Lung (tissue), 12 donors: Measurements from ENCODE around the gene FIGNL1. TPM values are rescaled to one million over a fixed set of nuclear protein-coding genes. Genes with fewer than 3 reads are reported as not detected.

Source experiments
- ATAC-seq: fragments of 200-7000 bp; cut with Tn5 transposase; one replicate; pipeline ENCODE4 v1.9.1; 2020; ENCODE audit warnings: moderate number of reproducible peaks; ENCODE audit not compliant: insufficient read depth, low FRiP score
- DNase-seq, 3 donors: peaks; one replicate each; pipeline ENCODE4 v3.0.0-alpha.2; 2013 to 2017
- H3K27ac ChIP-seq, 2 donors: one replicate each; pipeline ENCODE4 v1.5.1; 2013; ENCODE audit warnings: mild to moderate bottlenecking in 2 of 2, moderate library complexity in 2 of 2, control low read depth in 1 of 2, inconsistent platforms in 1 of 2, low read depth in 1 of 2, low read length in 1 of 2
- H3K27me3 ChIP-seq, 3 donors: one replicate each; pipeline ENCODE4 v1.5.1; 2013; ENCODE audit warnings: low read length in 2 of 3; ENCODE audit not compliant: control insufficient read depth in 3 of 3, insufficient read depth in 3 of 3
- H3K36me3 ChIP-seq, 4 donors: one replicate each; pipeline ENCODE4 v1.5.1; 2013; ENCODE audit warnings: low read length in 4 of 4, mild to moderate bottlenecking in 1 of 4, moderate library complexity in 1 of 4; ENCODE audit not compliant: control insufficient read depth in 4 of 4, insufficient read depth in 4 of 4
- H3K4me1 ChIP-seq, 5 donors: one replicate each; pipeline ENCODE4 v1.5.1; 2013; ENCODE audit warnings: low read length in 5 of 5, mild to moderate bottlenecking in 2 of 5, moderate library complexity in 1 of 5; ENCODE audit not compliant: control insufficient read depth in 5 of 5, insufficient read depth in 5 of 5
- H3K4me3 ChIP-seq: one replicate; pipeline ENCODE4 v1.5.1; 2013; ENCODE audit warnings: mild to moderate bottlenecking, control low read depth, moderate library complexity
- H3K9ac ChIP-seq, 2 donors: one replicate each; pipeline ENCODE4 v1.5.1; 2013; ENCODE audit warnings: low read length in 2 of 2, control low read depth in 1 of 2; ENCODE audit not compliant: insufficient read depth in 1 of 2
- H3K9me3 ChIP-seq, 4 donors: one replicate each; pipeline ENCODE4 v1.5.1; 2013; ENCODE audit warnings: low read length in 3 of 4, mild to moderate bottlenecking in 1 of 4, moderate library complexity in 1 of 4; ENCODE audit not compliant: control insufficient read depth in 4 of 4, insufficient read depth in 3 of 4
- WGBS, 2 donors: extraction: QIAGEN DNeasy Blood & Tissue Kit; methylation state at CpG; one replicate each; pipeline ENCODE4 v1.1.7; 2013; 5-methylcytosine and 5-hydroxymethylcytosine counted together
- polyA plus RNA-seq, 2 donors: library from polyadenylated mRNA; stranded (reverse); fragments of 200-250 nt; gene quantifications; one replicate each; pipeline ENCODE4 v1.2.1, GENCODE V29; 2013
- total RNA-seq, 2 donors: library from RNA; depleted of rRNA in 1 of 2; stranded (reverse); fragments of >200 nt in 1 of 2; gene quantifications; one replicate each; pipeline ENCODE4 v1.2.1, GENCODE V29; 2014 to 2021
- TF ChIP-seq, protein P1 (sequence below): IDR thresholded peaks from 2 replicates; pipeline ENCODE4 v1.5.1; 2012; ENCODE audit warnings: mild to moderate bottlenecking; ENCODE audit errors: control extremely low read depth, extremely low read depth
- donor health status: control.
- donor health status: control.
- donor health status: Bipolar disorder and iron deficiency.
- donor health status: healthy.
- donor health status: DM: yes; HTN: yes; CAD: no.

Gene FIGNL1
- total and polyA plus RNA-seq, 4 donors: 3.0 to 17.0 (median 6.2) TPM

DNA sequence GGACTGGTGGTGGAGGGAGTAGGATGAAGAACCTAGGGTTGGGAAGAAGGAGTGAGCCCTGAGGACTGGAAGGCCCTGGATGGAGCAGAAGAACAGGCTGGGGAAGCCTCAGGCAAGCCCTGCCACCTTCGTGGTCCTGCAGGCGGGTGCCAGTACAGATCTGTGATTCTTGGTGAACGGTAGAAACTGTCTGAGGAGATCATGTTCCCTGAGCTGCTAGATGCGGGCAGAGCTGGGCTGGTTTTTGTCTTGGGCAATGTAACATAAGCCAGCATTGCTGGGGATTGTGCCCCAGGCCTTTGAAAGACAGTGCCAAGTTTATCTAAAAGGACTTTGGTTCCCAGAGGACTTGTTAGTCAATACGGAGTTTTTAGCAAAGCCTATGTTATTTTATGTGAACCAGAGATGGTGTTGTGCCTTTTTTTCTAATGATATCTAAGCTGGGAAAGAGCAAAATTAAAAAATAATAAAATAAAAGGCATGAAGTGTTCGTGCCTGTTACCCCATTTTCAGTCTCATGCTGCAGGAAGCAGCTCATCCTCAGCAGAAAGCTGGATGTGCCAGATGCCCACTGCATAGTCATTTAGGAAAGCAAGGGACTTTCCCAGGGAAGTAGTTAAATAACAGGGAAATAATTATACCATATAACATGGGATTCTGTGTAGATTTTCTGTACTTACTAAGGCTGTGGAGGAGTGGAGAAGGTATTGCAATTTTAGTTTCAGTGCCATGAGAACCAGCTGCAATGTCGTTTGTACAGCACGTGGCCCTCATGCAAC is 24.4 kb upstream of the FIGNL1 start:
- no peak overlapping the region for H3K4me3 ChIP-seq
- TF ChIP-seq, protein P1, sequence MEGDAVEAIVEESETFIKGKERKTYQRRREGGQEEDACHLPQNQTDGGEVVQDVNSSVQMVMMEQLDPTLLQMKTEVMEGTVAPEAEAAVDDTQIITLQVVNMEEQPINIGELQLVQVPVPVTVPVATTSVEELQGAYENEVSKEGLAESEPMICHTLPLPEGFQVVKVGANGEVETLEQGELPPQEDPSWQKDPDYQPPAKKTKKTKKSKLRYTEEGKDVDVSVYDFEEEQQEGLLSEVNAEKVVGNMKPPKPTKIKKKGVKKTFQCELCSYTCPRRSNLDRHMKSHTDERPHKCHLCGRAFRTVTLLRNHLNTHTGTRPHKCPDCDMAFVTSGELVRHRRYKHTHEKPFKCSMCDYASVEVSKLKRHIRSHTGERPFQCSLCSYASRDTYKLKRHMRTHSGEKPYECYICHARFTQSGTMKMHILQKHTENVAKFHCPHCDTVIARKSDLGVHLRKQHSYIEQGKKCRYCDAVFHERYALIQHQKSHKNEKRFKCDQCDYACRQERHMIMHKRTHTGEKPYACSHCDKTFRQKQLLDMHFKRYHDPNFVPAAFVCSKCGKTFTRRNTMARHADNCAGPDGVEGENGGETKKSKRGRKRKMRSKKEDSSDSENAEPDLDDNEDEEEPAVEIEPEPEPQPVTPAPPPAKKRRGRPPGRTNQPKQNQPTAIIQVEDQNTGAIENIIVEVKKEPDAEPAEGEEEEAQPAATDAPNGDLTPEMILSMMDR: no peak
- no peaks in the 10 kb centered on the region for H3K9me3 ChIP-seq
- no peak for ATAC-seq
- 65 to 74% methylated on average over 8 of the region's 8 CpGs for WGBS, 2 donors
- H3K4me1 ChIP-seq: peaks cover 0 to 1% (median 0%) of the 10 kb centered on the region in 5 donors
- H3K36me3 ChIP-seq: no peaks in the 10 kb centered on the region
- no peak overlapping the region for H3K27ac ChIP-seq
- no peak for DNase-seq
- H3K9ac ChIP-seq: no peak overlapping the region
- no peaks in the 10 kb centered on the region for H3K27me3 ChIP-seq

DNA sequence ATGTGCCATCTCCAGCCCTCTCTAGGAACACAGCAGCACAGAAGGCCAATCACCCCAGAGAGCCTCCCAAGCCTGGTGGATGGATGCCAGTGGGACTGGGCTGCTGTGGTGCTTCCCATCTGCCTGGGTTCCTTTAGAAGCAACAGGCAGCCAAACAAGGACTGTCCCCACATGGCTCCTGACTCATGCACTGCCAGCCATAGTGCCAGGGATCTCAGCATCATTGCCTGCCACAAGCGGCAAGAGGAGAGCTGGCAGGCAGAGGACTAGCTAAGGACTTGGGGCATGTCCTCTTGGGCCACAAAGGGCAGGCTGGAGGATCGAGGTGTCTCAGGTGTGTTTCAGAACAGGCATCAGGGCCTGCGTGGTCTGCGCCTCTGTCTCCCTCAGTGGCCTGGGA is 23.4 kb upstream of the FIGNL1 start:
- TF ChIP-seq, protein P1: no peak
- Histone ChIP-seq H3K9ac (no peak overlapping the region), H3K4me3 (peak overlapping the region; percentile 7), H3K27me3 (no peaks in the 10 kb centered on the region), H3K4me1 (peaks cover 0 to 1% (median 0%) of the 10 kb centered on the region in 5 donors), H3K36me3 (no peaks in the 10 kb centered on the region), H3K9me3 (no peaks in the 10 kb centered on the region), H3K27ac (no peak overlapping the region)
- 95 to 97% methylated on average over 4 of the region's 4 CpGs for WGBS, 2 donors
- DNase-seq (no peak), ATAC-seq (no peak)

DNA sequence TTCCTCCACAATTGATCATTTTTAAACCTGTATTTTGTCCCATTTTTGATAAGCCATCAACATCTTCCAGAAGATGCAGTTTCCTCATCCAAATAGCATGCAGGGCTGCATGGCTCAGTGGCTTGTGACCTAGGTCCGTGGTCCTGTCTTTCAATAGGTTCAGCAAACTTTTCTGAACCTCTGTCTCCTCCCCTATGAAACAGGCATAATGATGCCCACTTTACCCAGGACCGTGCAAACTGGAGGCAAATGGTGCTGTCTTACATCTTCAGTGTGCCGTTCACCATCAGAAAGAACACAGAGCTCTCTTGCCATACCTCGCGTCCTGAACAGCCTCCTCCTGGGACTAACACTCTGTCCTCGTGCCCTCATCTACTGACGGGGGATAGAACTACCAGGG is 22.3 kb upstream of the FIGNL1 start:
- Histone ChIP-seq H3K36me3 (no peaks in the 10 kb centered on the region), H3K9ac (no peak overlapping the region), H3K27ac (no peak overlapping the region), H3K27me3 (no peaks in the 10 kb centered on the region), H3K4me1 (peaks cover 0 to 2% (median 0%) of the 10 kb centered on the region in 5 donors), H3K4me3 (no peak overlapping the region), H3K9me3 (no peaks in the 10 kb centered on the region)
- ATAC-seq (no peak), DNase-seq (no peak)
- 94 to 97% methylated on average over 7 of the region's 7 CpGs for WGBS, 2 donors
- TF ChIP-seq, protein P1: no peak
